Loucy (cell line): Measurements from ENCODE around the gene HSD17B14.
"Not testable (repeated sequence)": the region's sequence is repeated elsewhere in the genome, so short reads cannot be mapped to it uniquely, and the experiment has no call there.

Source experiments
- H2AFZ ChIP-seq: fragments of 200-600 bp; sonication (generic); 2 replicates; pipeline ENCODE4 v1.6.0; 2016; ENCODE audit warnings: antibody characterized with exemption, mild to moderate bottlenecking, low read length, moderate library complexity
- H3F3A ChIP-seq: fragments of 200-600 bp; 2 replicates; pipeline ENCODE4 v1.6.0; 2016; ENCODE audit warnings: antibody characterized with exemption, low read depth, mild to moderate bottlenecking
- H3K27me3 ChIP-seq: fragments of 200-600 bp; sonication (generic); 2 replicates; pipeline ENCODE4 v1.6.1; 2014; ENCODE audit warnings: low read length, mild to moderate bottlenecking; ENCODE audit not compliant: insufficient read depth, poor library complexity, severe bottlenecking
- H3K36me3 ChIP-seq: fragments of 200-600 bp; sonication (generic); 2 replicates; pipeline ENCODE4 v1.6.1; 2016; ENCODE audit warnings: low read length; ENCODE audit not compliant: insufficient read depth
- H3K4me1 ChIP-seq: fragments of 200-600 bp; sonication (generic); 2 replicates; pipeline ENCODE4 v1.5.1; 2014; ENCODE audit warnings: low read length, mild to moderate bottlenecking; ENCODE audit not compliant: insufficient read depth, poor library complexity, severe bottlenecking
- H3K4me2 ChIP-seq: fragments of 200-600 bp; sonication (generic); 2 replicates; pipeline ENCODE4 v1.6.0; 2014; ENCODE audit warnings: antibody characterized with exemption, low read length, low read depth, mild to moderate bottlenecking; ENCODE audit not compliant: poor library complexity, severe bottlenecking
- H3K4me3 ChIP-seq: fragments of 200-600 bp; sonication (generic); 2 replicates; pipeline ENCODE4 v1.5.1; 2014; ENCODE audit warnings: low read length, mild to moderate bottlenecking, mixed read lengths; ENCODE audit not compliant: poor library complexity, severe bottlenecking
- H3K79me2 ChIP-seq: fragments of 200-600 bp; sonication (generic); 2 replicates; pipeline ENCODE4 v1.6.1; 2014; ENCODE audit warnings: low read length; ENCODE audit not compliant: insufficient read depth
- H3K9ac ChIP-seq: fragments of 200-600 bp; sonication (generic); 2 replicates; pipeline ENCODE4 v1.6.0; 2014; ENCODE audit warnings: mild to moderate bottlenecking, low read depth, low read length, moderate library complexity; ENCODE audit not compliant: poor library complexity, severe bottlenecking
- H3K9me2 ChIP-seq: fragments of 200-600 bp; sonication (generic); replicated peaks from 2 replicates; pipeline ENCODE4 v1.6.1; 2016; ENCODE audit warnings: low read depth, low read length, mixed read lengths
- H3K9me3 ChIP-seq: fragments of 200-600 bp; sonication (generic); 2 replicates; pipeline ENCODE4 v1.6.1; 2014; ENCODE audit warnings: mild to moderate bottlenecking, antibody characterized with exemption, low read length, low read depth; ENCODE audit not compliant: insufficient read depth
- H4K20me1 ChIP-seq: fragments of 200-600 bp; sonication (generic); 2 replicates; pipeline ENCODE4 v1.6.0; 2014; ENCODE audit warnings: antibody characterized with exemption, low read length, mild to moderate bottlenecking; ENCODE audit not compliant: insufficient read depth, poor library complexity, severe bottlenecking
- EZH2phosphoT487 ChIP-seq: fragments of 200-600 bp; IDR thresholded peaks from 2 replicates; pipeline ENCODE4 v1.6.1; 2018; ENCODE audit warnings: antibody characterized with exemption, mild to moderate bottlenecking, moderate library complexity, borderline replicate concordance
- TF ChIP-seq, protein P1 (sequence below): fragments of 200-600 bp; sonication (generic); conservative IDR thresholded peaks from 2 replicates; pipeline ENCODE4 v1.5.1; 2014; ENCODE audit warnings: mild to moderate bottlenecking, antibody characterized with exemption, low read length

Gene HSD17B14

DNA sequence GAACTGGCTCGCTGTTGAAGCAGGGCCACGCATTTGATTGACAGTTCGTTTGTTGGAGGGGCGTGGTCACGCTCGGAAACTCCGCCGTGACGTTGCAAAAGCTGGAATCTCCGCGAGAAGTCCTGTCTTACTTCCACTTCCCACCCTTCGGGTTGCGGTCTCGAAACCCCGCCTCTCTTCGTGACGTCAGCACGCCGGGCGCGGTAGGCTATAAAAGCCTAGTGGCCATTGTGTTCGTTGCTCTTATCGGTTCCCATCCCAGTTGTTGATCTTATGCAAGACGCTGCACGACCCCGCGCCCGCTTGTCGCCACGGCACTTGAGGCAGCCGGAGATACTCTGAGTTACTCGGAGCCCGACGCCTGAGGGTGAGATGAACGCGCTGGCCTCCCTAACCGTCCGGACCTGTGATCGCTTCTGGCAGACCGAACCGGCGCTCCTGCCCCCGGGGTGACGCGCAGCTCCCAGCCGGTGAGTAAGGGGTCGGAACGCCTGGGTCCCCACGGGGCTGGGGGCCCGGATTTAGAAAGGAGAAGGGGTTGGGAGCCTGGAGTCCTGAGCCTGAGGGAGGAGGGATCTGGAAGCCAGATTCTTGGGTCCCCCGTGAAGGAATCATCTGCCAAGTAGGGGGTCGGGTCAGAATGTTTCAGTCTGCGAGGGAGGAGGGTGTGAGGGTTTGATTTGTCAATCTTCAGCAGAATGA is 36.0 kb upstream of the HSD17B14 start, which contains the start of gene PPP1R15A:
TSS of gene PPP1R15A (plus strand) at position 240 of the 702 bp plus-strand sequence. CDS start 813 bp downstream, outside the sequence.
- no peaks in the 10 kb centered on the region for H3F3A ChIP-seq

DNA sequence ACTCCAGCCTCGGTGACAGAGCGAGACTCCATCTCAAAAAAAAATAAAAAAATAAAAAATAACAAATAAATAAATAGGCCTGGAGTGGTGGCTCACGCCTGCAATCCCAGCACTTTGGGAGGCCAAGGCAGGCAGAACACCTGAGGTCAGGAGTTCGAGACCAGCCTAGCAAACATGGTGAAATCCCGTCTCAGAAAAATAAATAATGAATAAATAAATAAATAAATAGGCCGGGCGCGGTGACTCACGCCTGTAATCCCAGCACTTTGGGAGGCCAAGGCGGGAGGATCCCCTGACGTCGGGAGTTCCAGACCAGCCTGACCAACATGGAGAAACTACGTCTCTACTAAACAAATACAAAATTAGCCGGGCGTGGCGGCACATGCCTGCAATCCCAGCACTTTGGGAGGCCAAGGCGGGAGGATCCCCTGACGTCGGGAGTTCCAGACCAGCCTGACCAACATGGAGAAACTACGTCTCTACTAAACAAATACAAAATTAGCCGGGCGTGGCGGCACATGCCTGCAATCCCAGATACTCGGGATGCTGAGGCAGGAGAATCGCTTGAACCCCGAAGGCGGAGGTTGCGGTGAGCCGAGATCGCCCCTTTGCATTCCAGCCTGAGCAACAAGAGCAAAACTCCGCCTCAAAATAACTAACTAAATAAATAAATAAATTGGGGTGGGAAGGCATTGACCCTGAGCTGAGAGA is 35.3 kb upstream of the HSD17B14 start:
- H3K9me2 ChIP-seq, H3F3A ChIP-seq, H3K9me3 ChIP-seq, H3K36me3 ChIP-seq, H3K27me3 ChIP-seq: not testable (repeated sequence)
- H3K4me2 ChIP-seq, result peak overlapping the region; percentile 88
- H3K4me1 ChIP-seq, result peaks cover 32% of the 10 kb centered on the region
- H3K9ac ChIP-seq, result peak overlapping the region; percentile 97
- H4K20me1 ChIP-seq, result peaks cover 24% of the 10 kb centered on the region
- peaks cover 29% of the 10 kb centered on the region; the same call in 1 of the 2 replicates for H3K79me2 ChIP-seq
- peak overlapping the region; percentile 90 for H2AFZ ChIP-seq
- peak overlapping the region; percentile 95 for H3K4me3 ChIP-seq

More for the DNA sequence above, 36.0 kb upstream of the HSD17B14 start, which contains the start of gene PPP1R15A:
- no peaks in the 10 kb centered on the region for H3K36me3 ChIP-seq
- peaks cover 24% of the 10 kb centered on the region for H4K20me1 ChIP-seq
- H3K4me3 ChIP-seq, result peak within 1 kb of the TSS; percentile 95
- peaks cover 32% of the 10 kb centered on the region for H3K4me1 ChIP-seq
- H3K79me2 ChIP-seq, result peaks cover 29% of the 10 kb centered on the region; the same call in 1 of the 2 replicates
- peak within 1 kb of the TSS; percentile 88 for H3K4me2 ChIP-seq
- H3K9me2 ChIP-seq, result no peaks in the 10 kb centered on the region
- TF ChIP-seq EZH2phosphoT487, result no peak
- TF ChIP-seq, protein P1, sequence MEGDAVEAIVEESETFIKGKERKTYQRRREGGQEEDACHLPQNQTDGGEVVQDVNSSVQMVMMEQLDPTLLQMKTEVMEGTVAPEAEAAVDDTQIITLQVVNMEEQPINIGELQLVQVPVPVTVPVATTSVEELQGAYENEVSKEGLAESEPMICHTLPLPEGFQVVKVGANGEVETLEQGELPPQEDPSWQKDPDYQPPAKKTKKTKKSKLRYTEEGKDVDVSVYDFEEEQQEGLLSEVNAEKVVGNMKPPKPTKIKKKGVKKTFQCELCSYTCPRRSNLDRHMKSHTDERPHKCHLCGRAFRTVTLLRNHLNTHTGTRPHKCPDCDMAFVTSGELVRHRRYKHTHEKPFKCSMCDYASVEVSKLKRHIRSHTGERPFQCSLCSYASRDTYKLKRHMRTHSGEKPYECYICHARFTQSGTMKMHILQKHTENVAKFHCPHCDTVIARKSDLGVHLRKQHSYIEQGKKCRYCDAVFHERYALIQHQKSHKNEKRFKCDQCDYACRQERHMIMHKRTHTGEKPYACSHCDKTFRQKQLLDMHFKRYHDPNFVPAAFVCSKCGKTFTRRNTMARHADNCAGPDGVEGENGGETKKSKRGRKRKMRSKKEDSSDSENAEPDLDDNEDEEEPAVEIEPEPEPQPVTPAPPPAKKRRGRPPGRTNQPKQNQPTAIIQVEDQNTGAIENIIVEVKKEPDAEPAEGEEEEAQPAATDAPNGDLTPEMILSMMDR, result no peak
- H2AFZ ChIP-seq, result peak within 1 kb of the TSS; percentile 90
- no peaks in the 10 kb centered on the region for H3K27me3 ChIP-seq
- peak within 1 kb of the TSS; percentile 97 for H3K9ac ChIP-seq
- H3K9me3 ChIP-seq, result no peaks in the 10 kb centered on the region

DNA sequence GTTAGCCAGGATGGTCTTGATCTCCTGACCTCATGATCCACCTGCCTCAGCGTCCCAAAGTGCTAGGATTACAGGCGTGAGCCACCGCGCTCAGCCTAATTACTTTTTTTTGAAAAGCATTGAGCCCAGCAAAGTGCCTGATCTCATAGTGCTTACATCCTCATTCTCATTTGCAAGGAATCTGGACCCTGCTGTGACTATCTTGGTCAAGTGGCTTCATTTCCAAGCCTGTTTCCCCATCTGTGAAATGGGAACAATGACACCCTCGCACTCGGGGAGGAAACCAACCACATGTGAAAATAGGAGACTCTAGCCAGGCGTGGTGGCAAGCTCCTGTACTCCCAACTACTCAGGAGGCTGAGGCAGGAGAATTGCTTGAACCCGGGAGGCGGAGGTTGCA is 33.8 kb upstream of the HSD17B14 start:
- Histone ChIP-seq H3K9me3 (no peaks in the 10 kb centered on the region), H3K4me2 (no peak overlapping the region), H3K27me3 (no peaks in the 10 kb centered on the region), H2AFZ (no peak overlapping the region), H3K4me1 (peaks cover 25% of the 10 kb centered on the region), H3K4me3 (no peak overlapping the region), H3K79me2 (peaks cover 24% of the 10 kb centered on the region; the same call in 1 of the 2 replicates), H3K9ac (no peak overlapping the region), H4K20me1 (peaks cover 16% of the 10 kb centered on the region), H3K9me2 (no peaks in the 10 kb centered on the region), H3K36me3 (no peaks in the 10 kb centered on the region), H3F3A (no peaks in the 10 kb centered on the region)
- TF ChIP-seq, protein P1, result no peak
- no peak for TF ChIP-seq EZH2phosphoT487
